Activated naive CD8-positive, alpha-beta T cell treated with anti-CD3 and anti-CD28 coated beads, Interleukin-2, amount 50 U/mL, for 24 hours (primary cell): Measurements from ENCODE around the gene INPP4B.

Source experiments
- ATAC-seq: fragments of 150-1000 bp; cut with Tn5 transposase; one replicate; pipeline ENCODE4 v1.10.0; 2021
- DNase-seq: peaks from one replicate; pipeline ENCODE4 v3.0.0; 2021
- H3K27ac Mint-ChIP-seq: one replicate; pipeline ENCODE4 v1.8.0; 2021; ENCODE audit warnings: mild to moderate bottlenecking, mixed read lengths
- H3K27me3 Mint-ChIP-seq: one replicate; pipeline ENCODE4 v1.8.0; 2021; ENCODE audit warnings: mixed read lengths
- H3K36me3 Mint-ChIP-seq: one replicate; pipeline ENCODE4 v1.8.0; 2021; ENCODE audit warnings: low read depth, mixed read lengths
- H3K4me1 Mint-ChIP-seq: one replicate; pipeline ENCODE4 v1.8.0; 2021; ENCODE audit warnings: mixed read lengths
- H3K4me3 Mint-ChIP-seq: one replicate; pipeline ENCODE4 v1.8.0; 2021; ENCODE audit warnings: mild to moderate bottlenecking, moderate library complexity, mixed read lengths
- H3K9me3 Mint-ChIP-seq: one replicate; pipeline ENCODE4 v1.8.0; 2021; ENCODE audit warnings: mixed read lengths

The INPP4B gene

DNA sequence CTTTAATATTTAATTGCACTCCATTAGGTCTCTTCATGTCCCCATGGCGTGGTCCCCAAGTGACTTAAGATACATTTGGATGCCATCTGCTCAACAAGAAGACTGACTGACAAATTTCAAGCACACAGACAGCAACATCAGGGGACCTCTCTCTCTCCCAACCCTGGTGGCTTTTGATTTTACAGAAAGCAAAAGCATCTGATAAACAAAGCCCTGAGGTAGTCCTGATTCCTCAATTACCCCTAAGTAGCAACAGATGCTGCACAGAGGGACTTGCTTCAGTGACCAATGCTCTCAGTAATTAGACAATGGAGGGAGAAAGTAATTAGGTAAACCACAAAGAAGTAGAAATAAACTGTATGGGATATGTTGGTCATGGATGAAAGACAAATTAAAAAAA is 426.4 kb downstream of the INPP4B start:
- ATAC-seq, result no peak
- DNase-seq, result no peak
- Mint-ChIP-seq H3K27ac (no peak overlapping the region), H3K9me3 (peaks cover 12% of the 10 kb centered on the region), H3K4me3 (no peak overlapping the region), H3K36me3 (peaks cover 1% of the 10 kb centered on the region), H3K27me3 (no peaks in the 10 kb centered on the region), H3K4me1 (peaks cover 49% of the 10 kb centered on the region)

- Mint-ChIP-seq H3K4me1 (peaks cover 57% of the 10 kb centered on the region), H3K27me3 (no peaks in the 10 kb centered on the region), H3K4me3 (no peak overlapping the region), H3K27ac (peak overlapping the region; percentile 29), H3K9me3 (peaks cover 13% of the 10 kb centered on the region), H3K36me3 (peaks cover 1% of the 10 kb centered on the region)
- DNase-seq (no peak), ATAC-seq (no peak)
Measured at GRCh38 chr4:142418697-142419096, 427.4 kb downstream of the INPP4B start.

- peak overlapping the region; percentile 92 for H3K27ac Mint-ChIP-seq
- H3K4me1 Mint-ChIP-seq, result peaks cover 67% of the 10 kb centered on the region
- peaks cover 1% of the 10 kb centered on the region for H3K36me3 Mint-ChIP-seq
- ATAC-seq, result peak; percentile 98
- no peaks in the 10 kb centered on the region for H3K27me3 Mint-ChIP-seq
- H3K4me3 Mint-ChIP-seq, result peak overlapping the region; percentile 63
- H3K9me3 Mint-ChIP-seq, result peaks cover 13% of the 10 kb centered on the region
- DNase-seq, result no peak
Measured at GRCh38 chr4:142416711-142417275, 429.3 kb downstream of the INPP4B start.

DNA sequence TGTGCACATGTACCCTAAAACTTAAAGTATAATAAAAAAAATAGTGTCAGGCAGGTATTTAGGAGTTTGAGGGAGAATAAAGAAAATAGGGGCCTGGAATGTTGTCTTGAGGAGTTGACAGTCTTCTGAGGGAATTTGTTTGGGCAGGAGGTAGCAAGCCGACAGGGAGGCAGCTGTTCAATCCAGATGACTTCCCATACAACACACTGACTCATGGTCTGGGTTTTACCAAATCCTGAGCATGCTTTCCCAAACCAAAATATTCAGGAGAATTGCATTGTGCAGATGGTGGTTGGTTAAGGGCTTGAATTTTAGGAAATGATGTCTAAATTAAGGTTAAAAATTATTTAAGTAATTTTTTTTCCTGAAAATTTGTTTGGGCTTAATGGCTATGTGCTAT is 430.0 kb downstream of the INPP4B start:
- Mint-ChIP-seq H3K36me3 (peaks cover 1% of the 10 kb centered on the region), H3K9me3 (peaks cover 13% of the 10 kb centered on the region), H3K4me1 (peaks cover 68% of the 10 kb centered on the region), H3K27me3 (no peaks in the 10 kb centered on the region), H3K27ac (peak overlapping the region; percentile 92), H3K4me3 (no peak overlapping the region)
- ATAC-seq (no peak), DNase-seq (no peak)

GRCh38 chr4:142414366-142414990 is 431.6 kb downstream of the INPP4B start:
- Mint-ChIP-seq H3K9me3 (peaks cover 13% of the 10 kb centered on the region), H3K27ac (peak overlapping the region; percentile 69), H3K36me3 (peaks cover 1% of the 10 kb centered on the region), H3K4me1 (peaks cover 69% of the 10 kb centered on the region), H3K4me3 (no peak overlapping the region), H3K27me3 (no peaks in the 10 kb centered on the region)
- no peak for DNase-seq
- ATAC-seq, result no peak

DNA sequence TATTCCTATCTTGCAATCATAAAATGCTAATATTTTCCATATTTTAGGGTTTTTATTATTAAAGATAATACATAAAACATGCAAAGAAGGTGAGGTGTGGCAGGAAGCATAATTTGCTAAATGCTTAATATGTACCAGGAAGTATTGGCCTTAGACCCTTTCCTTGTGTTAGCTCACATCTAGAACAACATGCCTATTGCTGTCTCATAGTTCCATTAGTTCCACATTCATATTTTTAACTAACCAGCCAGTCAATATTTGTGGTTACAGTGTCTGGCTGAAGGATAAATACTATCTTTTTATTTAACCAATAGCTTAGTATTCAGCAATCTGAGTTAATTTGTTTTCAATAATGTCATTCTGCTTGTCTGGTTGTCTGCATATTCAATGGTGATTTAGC is 432.6 kb downstream of the INPP4B start:
- Mint-ChIP-seq H3K9me3 (peaks cover 8% of the 10 kb centered on the region), H3K4me3 (no peak overlapping the region), H3K4me1 (peaks cover 68% of the 10 kb centered on the region), H3K27me3 (no peaks in the 10 kb centered on the region), H3K36me3 (peaks cover 1% of the 10 kb centered on the region), H3K27ac (no peak overlapping the region)
- ATAC-seq (no peak), DNase-seq (no peak)

DNA sequence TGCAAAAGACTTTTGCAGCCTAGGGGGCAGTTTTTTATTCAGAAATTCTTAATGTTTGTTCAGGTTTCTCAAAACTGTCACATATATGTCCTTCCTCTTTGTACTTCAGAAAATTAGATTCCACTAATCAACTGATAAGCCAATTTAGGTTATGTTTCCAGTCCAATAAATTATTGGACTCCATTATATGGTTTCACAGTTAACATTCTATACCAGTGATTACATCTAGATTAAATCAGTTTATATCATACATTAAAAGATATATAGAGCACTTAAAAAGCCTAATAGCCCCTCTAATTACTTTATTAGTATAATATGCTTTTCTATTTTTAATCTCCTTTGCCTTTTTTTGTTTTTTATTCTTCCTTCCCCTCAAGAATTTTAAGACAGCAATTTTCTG is 434.1 kb downstream of the INPP4B start:
- Mint-ChIP-seq H3K4me1 (peaks cover 67% of the 10 kb centered on the region), H3K27me3 (no peaks in the 10 kb centered on the region), H3K27ac (no peak overlapping the region), H3K36me3 (peaks cover 1% of the 10 kb centered on the region), H3K4me3 (no peak overlapping the region), H3K9me3 (peaks cover 6% of the 10 kb centered on the region)
- ATAC-seq (no peak), DNase-seq (no peak)

DNA sequence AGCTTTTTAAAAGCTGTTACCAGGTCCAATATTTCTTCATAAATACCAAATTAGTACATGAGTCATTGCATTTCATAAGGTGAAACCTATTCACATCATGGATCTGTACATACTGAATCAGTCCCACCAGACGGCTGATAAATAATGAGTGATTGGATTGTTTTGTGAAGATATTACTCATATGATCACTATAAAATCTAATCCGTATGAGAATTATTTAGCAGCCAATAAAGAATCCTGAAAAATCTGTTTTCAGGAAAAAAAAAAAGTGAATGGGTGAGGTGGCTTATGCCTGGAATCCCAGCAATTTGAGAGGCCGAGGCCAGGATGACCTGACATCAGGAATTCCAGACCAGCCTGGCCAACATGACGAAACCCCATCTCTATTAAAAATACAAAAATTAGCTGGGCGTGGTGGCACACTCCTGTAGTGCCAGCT is 438.1 kb downstream of the INPP4B start:
- Mint-ChIP-seq H3K4me3 (no peak overlapping the region), H3K27me3 (no peaks in the 10 kb centered on the region), H3K9me3 (no peaks in the 10 kb centered on the region), H3K36me3 (peaks cover 2% of the 10 kb centered on the region), H3K4me1 (peaks cover 63% of the 10 kb centered on the region), H3K27ac (peak overlapping the region; percentile 99)
- no peak for ATAC-seq
- DNase-seq, result no peak

DNA sequence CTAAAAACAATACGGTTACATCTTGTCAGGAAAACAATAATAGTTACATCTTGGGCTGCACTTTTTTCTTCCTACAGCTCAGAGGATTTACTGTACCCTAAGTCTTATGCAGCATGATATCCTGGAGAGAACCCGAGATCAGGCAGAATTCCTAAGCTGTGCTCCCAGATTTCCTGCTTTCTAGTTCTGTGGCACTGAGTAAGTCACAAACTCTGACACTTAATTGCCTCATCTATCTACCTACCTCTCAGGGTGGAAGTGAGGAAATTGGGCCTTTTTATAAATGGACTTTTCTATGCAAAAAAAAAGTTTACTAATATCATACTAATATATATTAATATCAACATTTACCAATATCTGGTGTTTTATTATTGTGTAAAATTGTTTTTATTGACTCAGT is 438.5 kb downstream of the INPP4B start:
- H3K9me3 Mint-ChIP-seq, result no peaks in the 10 kb centered on the region
- H3K4me1 Mint-ChIP-seq, result peaks cover 65% of the 10 kb centered on the region

DNA sequence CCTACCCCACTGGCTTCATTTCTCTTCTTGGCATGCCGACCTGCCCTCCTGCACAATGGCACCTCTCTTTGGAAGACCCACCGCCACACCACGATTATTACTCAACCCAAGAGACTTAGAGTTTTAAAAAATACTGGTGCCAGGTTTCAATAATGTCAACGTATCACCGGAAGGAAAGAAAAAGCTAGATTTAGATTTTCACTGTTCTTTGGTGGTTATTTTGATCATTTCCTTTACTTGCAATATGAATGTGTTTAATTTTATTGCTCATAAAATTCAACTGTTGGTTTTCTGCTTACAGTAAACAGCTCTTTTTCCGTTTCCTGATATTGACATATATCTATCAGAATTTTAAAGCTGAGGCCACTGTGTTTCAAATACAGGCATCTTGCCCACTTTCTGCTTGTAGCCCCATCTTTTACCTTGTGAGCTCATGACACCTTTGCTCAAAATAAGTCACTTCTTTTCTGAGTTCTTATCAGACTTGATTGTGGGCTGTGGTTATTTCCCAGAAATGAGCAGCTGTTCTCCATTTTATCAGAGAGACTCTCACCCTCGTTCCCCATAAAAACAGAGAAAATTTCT is 439.1 kb downstream of the INPP4B start:
- H3K4me3 Mint-ChIP-seq, result peak overlapping the region; percentile 96
- H3K27me3 Mint-ChIP-seq, result no peaks in the 10 kb centered on the region
- peaks cover 12% of the 10 kb centered on the region for H3K36me3 Mint-ChIP-seq
- H3K9me3 Mint-ChIP-seq, result no peaks in the 10 kb centered on the region
- no peak for DNase-seq
- H3K4me1 Mint-ChIP-seq, result peaks cover 66% of the 10 kb centered on the region
- H3K27ac Mint-ChIP-seq, result peak overlapping the region; percentile 99
- peak; percentile 44 for ATAC-seq

More for the DNA sequence above, 438.5 kb downstream of the INPP4B start:
- Mint-ChIP-seq H3K4me3 (peak overlapping the region; percentile 96), H3K27ac (peak overlapping the region; percentile 99), H3K27me3 (no peaks in the 10 kb centered on the region), H3K36me3 (peaks cover 6% of the 10 kb centered on the region)
- no peak for ATAC-seq
- no peak for DNase-seq

GRCh38 chr4:142406499-142406835 is 439.6 kb downstream of the INPP4B start:
- H3K36me3 Mint-ChIP-seq, result peaks cover 17% of the 10 kb centered on the region
- H3K9me3 Mint-ChIP-seq, result no peaks in the 10 kb centered on the region
- H3K4me3 Mint-ChIP-seq, result peak overlapping the region; percentile 96
- ATAC-seq, result no peak
- peaks cover 69% of the 10 kb centered on the region for H3K4me1 Mint-ChIP-seq
- peak overlapping the region; percentile 99 for H3K27ac Mint-ChIP-seq
- DNase-seq, result no peak
- H3K27me3 Mint-ChIP-seq, result no peaks in the 10 kb centered on the region

DNA sequence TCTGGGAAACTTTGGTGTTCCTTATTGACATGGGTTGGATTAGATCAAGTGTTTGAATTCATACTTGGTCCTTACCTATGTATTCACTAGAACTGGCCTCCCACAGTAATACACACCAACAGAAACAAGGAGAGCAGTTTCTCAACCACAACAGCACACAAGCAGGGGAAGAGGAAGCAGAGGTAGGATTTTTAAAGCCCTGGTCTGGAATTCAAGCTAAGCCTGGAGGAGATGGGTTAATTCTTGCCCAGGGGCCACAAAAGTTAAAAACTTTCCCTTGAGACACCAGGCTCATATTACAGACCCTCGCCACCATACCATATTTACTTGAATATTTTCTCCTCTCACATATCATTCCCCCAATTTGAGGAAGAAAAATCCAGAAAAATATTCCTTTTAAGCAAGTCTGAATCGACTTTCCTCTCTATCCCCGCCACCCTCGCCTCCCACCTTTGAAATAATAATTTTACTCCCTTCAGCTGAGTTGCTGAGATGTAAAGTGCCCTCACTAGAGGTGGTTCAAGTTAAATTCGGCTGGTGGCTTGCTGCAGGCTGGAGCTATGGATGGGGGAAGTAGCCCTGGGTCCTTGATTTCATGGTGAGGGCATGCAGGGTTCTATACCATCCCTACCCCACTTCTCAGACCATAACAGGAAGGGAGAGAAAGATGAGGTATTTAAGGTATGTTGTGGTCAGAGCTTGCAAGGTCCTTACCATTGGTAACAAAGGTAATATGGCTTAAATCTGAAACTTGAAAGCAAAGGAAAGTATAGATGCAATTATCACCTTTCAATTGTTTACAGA is 440.2 kb downstream of the INPP4B start:
- Mint-ChIP-seq H3K4me3 (peak overlapping the region; percentile 96), H3K27me3 (no peaks in the 10 kb centered on the region), H3K36me3 (peaks cover 21% of the 10 kb centered on the region), H3K9me3 (no peaks in the 10 kb centered on the region), H3K27ac (peak overlapping the region; percentile 99), H3K4me1 (peaks cover 71% of the 10 kb centered on the region)
- DNase-seq (no peak), ATAC-seq (no peak)

- Mint-ChIP-seq H3K36me3 (peaks cover 28% of the 10 kb centered on the region), H3K27ac (peak overlapping the region; percentile 99), H3K27me3 (no peaks in the 10 kb centered on the region), H3K4me3 (peak overlapping the region; percentile 96), H3K9me3 (no peaks in the 10 kb centered on the region), H3K4me1 (peaks cover 74% of the 10 kb centered on the region)
- ATAC-seq (peak; percentile 59), DNase-seq (peak; percentile 52)
Measured at GRCh38 chr4:142405021-142405694, 440.9 kb downstream of the INPP4B start.

DNA sequence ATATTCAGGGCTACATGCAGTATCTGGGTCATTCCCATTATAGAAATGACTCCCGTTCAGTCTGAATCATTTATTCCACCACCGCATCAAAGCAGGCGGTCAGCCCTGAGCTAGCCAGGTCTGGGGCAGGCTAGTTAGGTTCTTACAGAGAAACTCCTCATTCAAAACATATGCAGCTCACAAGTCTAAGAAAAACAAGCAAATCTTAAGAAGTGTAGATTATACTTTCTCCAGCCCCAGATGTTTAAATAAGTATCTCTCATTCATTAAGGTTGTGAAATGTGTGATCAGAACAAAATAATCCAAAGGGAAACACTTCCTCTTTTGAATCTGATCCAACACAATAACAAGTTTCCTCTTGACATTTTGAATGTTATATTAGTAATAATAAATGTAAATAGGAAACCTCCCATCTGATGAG is 441.9 kb downstream of the INPP4B start:
- peak; percentile 42 for ATAC-seq
- Mint-ChIP-seq H3K27ac (peak overlapping the region; percentile 99), H3K4me3 (peak overlapping the region; percentile 96), H3K36me3 (peaks cover 37% of the 10 kb centered on the region), H3K4me1 (peaks cover 75% of the 10 kb centered on the region), H3K27me3 (no peaks in the 10 kb centered on the region), H3K9me3 (no peaks in the 10 kb centered on the region)
- DNase-seq, result peak; percentile 69
